Hippocampal formation (tissue), 2 donors: ENCODE results near the gene NDUFAF2.
"Not testable (repeated sequence)": the region's sequence is repeated elsewhere in the genome, so short reads cannot be mapped to it uniquely, and the experiment has no call there.

ENCODE experiments used
- DNase-seq, 2 donors: peaks; one replicate each; lab custom pipeline; 2025; lab: John Stamatoyannopoulos, UW

Gene NDUFAF2

GRCh38 chr5:60944904-60945812 is at the start of gene NDUFAF2, which contains the start of gene ERCC8:
Gene NDUFAF2, plus strand, starts transcription at chr5:60945205. Its CDS starts 51 bp downstream, at chr5:60945256.
Gene ERCC8, minus strand, starts transcription at chr5:60945070. Its CDS starts 62 bp downstream, at chr5:60945008.
- peak; percentile 85 to 91 for DNase-seq

GRCh38 chr5:60896991-60897390 is 48.0 kb upstream of the NDUFAF2 start:
- no peak for DNase-seq

GRCh38 chr5:60903356-60903755 is 41.6 kb upstream of the NDUFAF2 start:
- peak in 1 of 2 donors; percentile 64 for DNase-seq

- no peak for DNase-seq
Measured at GRCh38 chr5:60916646-60917045, 28.4 kb upstream of the NDUFAF2 start.

GRCh38 chr5:60918466-60918865 is 26.5 kb upstream of the NDUFAF2 start:
- DNase-seq: no peak

GRCh38 chr5:60927450-60927849 is 17.6 kb upstream of the NDUFAF2 start:
- DNase-seq: no peak

GRCh38 chr5:60929024-60929423 is 16.0 kb upstream of the NDUFAF2 start:
- no peak for DNase-seq

GRCh38 chr5:60943624-60944023 is 1.4 kb upstream of the NDUFAF2 start:
- DNase-seq: no peak

GRCh38 chr5:60945813-60946187 is 795 bp downstream of the NDUFAF2 start:
- peak; percentile 25 to 40 for DNase-seq

- DNase-seq: no peak
Measured at GRCh38 chr5:60948738-60949137, 3.7 kb downstream of the NDUFAF2 start.

- no peak for DNase-seq
Measured at GRCh38 chr5:60955239-60955638, 10.2 kb downstream of the NDUFAF2 start.

GRCh38 chr5:60958088-60958487 is 13.1 kb downstream of the NDUFAF2 start:
- DNase-seq: no peak

- no peak for DNase-seq
Measured at GRCh38 chr5:60958712-60959111, 13.7 kb downstream of the NDUFAF2 start.

- DNase-seq: peak in 1 of 2 donors; percentile 57
Measured at GRCh38 chr5:60959156-60959555, 14.2 kb downstream of the NDUFAF2 start.

GRCh38 chr5:60960591-60960990 is 15.6 kb downstream of the NDUFAF2 start:
- no peak for DNase-seq

- DNase-seq: no peak
Measured at GRCh38 chr5:60961685-60962084, 16.7 kb downstream of the NDUFAF2 start.

- DNase-seq: no peak
Measured at GRCh38 chr5:60972231-60972630, 27.2 kb downstream of the NDUFAF2 start.

- DNase-seq: no peak
Measured at GRCh38 chr5:60977956-60978737, 33.1 kb downstream of the NDUFAF2 start.

GRCh38 chr5:60978968-60979367 is 34.0 kb downstream of the NDUFAF2 start:
- no peak for DNase-seq

GRCh38 chr5:60980511-60980910 is 35.5 kb downstream of the NDUFAF2 start:
- no peak for DNase-seq

- not testable (repeated sequence) for DNase-seq
Measured at GRCh38 chr5:60982127-60982526, 37.1 kb downstream of the NDUFAF2 start.

GRCh38 chr5:60989790-60990189 is 44.8 kb downstream of the NDUFAF2 start:
- no peak for DNase-seq

- DNase-seq: no peak
Measured at GRCh38 chr5:60992871-60993270, 47.9 kb downstream of the NDUFAF2 start.
